ENCODE results near the gene PAX2. TPM values are rescaled to one million over a fixed set of nuclear protein-coding genes. Genes with fewer than 3 reads are reported as not detected.

PAX2 gene
- total RNA-seq, 1 experiment from 2014 or later: not detected

DNA sequence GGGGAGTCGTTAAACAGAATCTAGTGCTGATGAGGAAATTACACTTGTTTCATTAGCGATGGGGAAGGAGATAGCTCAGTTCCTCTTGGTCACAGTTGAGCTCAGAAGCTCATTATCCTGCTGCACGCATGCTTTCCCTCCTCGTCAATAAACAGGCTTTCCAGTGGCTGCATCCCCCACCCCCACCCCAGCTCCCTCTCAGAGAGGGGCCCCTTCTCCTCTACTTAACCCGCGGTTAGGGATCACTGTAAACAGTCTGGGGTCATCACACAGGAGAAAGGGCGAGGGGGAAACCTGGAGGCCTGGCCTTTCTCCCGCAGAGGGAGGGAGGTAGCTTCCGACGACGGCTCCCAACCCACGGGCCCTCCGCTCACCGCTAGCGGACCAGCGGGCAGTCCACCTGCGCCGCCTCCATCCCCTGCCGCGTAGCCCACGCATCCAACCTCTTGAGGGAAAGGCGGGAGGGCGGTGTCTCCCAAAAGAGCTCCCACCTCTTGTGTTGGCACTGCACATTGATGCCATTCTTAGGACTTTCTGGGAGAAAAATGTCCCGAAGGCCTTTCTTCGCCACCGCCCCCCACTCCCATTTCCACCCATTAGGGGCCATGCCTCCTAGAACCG is 80.8 kb downstream of the PAX2 start:
- DNase-seq (ENCODE audit: low read depth in 1 of 2, low spot score in 2 of 2): no peak
- Histone ChIP-seq H3K27ac (no peak overlapping the region), H3K4me1 (replicated peaks) (peaks cover 30% of the 10 kb centered on the region), H3K27me3 (replicated peaks) (peaks cover 94% of the 10 kb centered on the region), H3K9me3 (replicated peaks) (peaks cover 3% of the 10 kb centered on the region; the same call in 1 of the 2 replicates), H3K4me3 (no peak overlapping the region), H3K36me3 (no peaks in the 10 kb centered on the region)

DNA sequence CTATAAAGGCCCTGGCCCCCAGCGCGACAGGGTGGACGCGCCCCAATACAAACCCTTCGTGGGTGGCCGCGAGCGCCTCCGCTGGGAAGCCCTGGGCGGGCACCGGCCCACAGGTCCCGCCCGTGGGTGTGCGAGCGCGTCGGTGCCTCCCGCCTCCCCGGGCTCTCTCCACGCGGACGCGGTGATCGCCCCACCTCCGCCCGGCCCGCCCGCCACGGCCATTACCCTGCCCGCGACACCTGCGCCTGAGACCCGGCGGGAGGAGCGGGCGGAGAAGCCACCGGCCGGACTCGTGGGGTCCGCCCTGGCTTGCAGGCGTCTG is 81.2 kb downstream of the PAX2 start:
- Histone ChIP-seq H3K4me3 (no peak overlapping the region), H3K27ac (no peak overlapping the region)
- DNase-seq (ENCODE audit: low read depth in 1 of 2, low spot score in 2 of 2): no peak

DNA sequence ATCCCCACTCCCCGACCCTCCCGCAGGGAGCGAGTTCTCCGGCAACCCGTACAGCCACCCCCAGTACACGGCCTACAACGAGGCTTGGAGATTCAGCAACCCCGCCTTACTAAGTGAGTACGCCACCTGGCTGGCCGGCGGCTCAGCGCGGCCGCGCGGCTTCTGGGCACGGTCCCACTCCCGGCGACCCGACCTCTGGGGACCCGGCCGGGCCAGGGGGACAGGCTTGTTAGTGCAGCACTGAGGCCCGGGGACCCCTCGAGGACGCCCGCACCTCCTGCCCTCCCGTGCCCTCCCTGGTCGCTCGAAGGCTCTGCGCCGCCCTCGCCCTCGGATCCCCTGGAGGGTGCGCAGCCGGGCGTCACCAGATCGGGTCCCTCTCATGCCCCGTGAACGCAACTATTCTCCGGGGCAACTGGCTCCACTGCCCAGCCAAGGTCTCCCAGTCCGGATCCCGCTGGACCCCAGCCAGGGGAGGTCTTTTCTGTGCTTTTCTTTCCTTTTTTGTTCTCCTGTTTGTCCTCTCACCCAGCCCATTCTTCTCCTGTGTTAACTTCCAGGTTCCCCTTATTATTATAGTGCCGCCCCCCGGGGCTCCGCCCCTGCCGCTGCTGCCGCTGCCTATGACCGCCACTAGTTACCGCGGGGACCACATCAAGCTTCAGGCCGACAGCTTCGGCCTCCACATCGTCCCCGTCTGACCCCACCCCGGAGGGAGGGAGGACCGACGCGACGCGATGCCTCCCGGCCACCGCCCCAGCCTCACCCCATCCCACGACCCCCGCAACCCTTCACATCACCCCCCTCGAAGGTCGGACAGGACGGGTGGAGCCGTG is 81.8 kb downstream of the PAX2 start:
- H3K36me3 ChIP-seq: no peaks in the 10 kb centered on the region
- H3K4me1 ChIP-seq (replicated peaks): peaks cover 30% of the 10 kb centered on the region
- peaks cover 99% of the 10 kb centered on the region for H3K27me3 ChIP-seq (replicated peaks)
- H3K4me3 ChIP-seq: peak overlapping the region; percentile 10; the same call in 1 of the 2 replicates
- DNase-seq (ENCODE audit: low read depth in 1 of 2, low spot score in 2 of 2): peak in 1 of 2 experiments; percentile 15
- H3K27ac ChIP-seq: no peak overlapping the region
- H3K9me3 ChIP-seq (replicated peaks): peaks cover 3% of the 10 kb centered on the region; the same call in 1 of the 2 replicates

More for the DNA sequence above, 81.2 kb downstream of the PAX2 start:
- Histone ChIP-seq H3K4me1 (replicated peaks) (peaks cover 30% of the 10 kb centered on the region), H3K9me3 (replicated peaks) (peaks cover 3% of the 10 kb centered on the region; the same call in 1 of the 2 replicates), H3K36me3 (no peaks in the 10 kb centered on the region), H3K27me3 (replicated peaks) (peaks cover 95% of the 10 kb centered on the region)

DNA sequence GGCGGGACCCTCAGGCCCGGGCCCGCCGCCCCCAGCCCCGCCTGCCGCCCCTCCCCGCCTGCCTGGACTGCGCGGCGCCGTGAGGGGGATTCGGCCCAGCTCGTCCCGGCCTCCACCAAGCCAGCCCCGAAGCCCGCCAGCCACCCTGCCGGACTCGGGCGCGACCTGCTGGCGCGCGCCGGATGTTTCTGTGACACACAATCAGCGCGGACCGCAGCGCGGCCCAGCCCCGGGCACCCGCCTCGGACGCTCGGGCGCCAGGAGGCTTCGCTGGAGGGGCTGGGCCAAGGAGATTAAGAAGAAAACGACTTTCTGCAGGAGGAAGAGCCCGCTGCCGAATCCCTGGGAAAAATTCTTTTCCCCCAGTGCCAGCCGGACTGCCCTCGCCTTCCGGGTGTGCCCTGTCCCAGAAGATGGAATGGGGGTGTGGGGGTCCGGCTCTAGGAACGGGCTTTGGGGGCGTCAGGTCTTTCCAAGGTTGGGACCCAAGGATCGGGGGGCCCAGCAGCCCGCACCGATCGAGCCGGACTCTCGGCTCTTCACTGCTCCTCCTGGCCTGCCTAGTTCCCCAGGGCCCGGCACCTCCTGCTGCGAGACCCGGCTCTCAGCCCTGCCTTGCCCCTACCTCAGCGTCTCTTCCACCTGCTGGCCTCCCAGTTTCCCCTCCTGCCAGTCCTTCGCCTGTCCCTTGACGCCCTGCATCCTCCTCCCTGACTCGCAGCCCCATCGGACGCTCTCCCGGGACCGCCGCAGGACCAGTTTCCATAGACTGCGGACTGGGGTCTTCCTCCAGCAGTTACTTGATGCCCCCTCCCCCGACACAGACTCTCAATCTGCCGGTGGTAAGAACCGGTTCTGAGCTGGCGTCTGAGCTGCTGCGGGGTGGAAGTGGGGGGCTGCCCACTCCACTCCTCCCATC is 82.7 kb downstream of the PAX2 start:
- H3K27ac ChIP-seq: no peak overlapping the region
- peaks cover 99% of the 10 kb centered on the region for H3K27me3 ChIP-seq (replicated peaks)
- DNase-seq (ENCODE audit: low read depth in 1 of 2, low spot score in 2 of 2): peak; percentile 42 to 71
- peak overlapping the region; percentile 10; the same call in 1 of the 2 replicates for H3K4me3 ChIP-seq
- peaks cover 30% of the 10 kb centered on the region for H3K4me1 ChIP-seq (replicated peaks)
- no peaks in the 10 kb centered on the region for H3K36me3 ChIP-seq
- peaks cover 3% of the 10 kb centered on the region; the same call in 1 of the 2 replicates for H3K9me3 ChIP-seq (replicated peaks)

DNA sequence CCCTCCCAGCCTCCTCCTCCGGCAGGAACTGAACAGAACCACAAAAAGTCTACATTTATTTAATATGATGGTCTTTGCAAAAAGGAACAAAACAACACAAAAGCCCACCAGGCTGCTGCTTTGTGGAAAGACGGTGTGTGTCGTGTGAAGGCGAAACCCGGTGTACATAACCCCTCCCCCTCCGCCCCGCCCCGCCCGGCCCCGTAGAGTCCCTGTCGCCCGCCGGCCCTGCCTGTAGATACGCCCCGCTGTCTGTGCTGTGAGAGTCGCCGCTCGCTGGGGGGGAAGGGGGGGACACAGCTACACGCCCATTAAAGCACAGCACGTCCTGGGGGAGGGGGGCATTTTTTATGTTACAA is 83.3 kb downstream of the PAX2 start:
- Histone ChIP-seq H3K27me3 (replicated peaks) (peaks cover 99% of the 10 kb centered on the region), H3K4me3 (peak overlapping the region; percentile 18; the same call in 1 of the 2 replicates), H3K4me1 (replicated peaks) (peaks cover 30% of the 10 kb centered on the region), H3K36me3 (no peaks in the 10 kb centered on the region), H3K27ac (no peak overlapping the region), H3K9me3 (replicated peaks) (peaks cover 3% of the 10 kb centered on the region; the same call in 1 of the 2 replicates)
- no peak for DNase-seq (ENCODE audit: low read depth in 1 of 2, low spot score in 2 of 2)

DNA sequence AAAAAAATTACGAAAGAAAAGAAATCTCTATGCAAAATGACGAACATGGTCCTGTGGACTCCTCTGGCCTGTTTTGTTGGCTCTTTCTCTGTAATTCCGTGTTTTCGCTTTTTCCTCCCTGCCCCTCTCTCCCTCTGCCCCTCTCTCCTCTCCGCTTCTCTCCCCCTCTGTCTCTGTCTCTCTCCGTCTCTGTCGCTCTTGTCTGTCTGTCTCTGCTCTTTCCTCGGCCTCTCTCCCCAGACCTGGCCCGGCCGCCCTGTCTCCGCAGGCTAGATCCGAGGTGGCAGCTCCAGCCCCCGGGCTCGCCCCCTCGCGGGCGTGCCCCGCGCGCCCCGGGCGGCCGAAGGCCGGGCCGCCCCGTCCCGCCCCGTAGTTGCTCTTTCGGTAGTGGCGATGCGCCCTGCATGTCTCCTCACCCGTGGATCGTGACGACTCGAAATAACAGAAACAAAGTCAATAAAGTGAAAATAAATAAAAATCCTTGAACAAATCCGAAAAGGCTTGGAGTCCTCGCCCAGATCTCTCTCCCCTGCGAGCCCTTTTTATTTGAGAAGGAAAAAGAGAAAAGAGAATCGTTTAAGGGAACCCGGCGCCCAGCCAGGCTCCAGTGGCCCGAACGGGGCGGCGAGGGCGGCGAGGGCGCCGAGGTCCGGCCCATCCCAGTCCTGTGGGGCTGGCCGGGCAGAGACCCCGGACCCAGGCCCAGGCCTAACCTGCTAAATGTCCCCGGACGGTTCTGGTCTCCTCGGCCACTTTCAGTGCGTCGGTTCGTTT is 83.9 kb downstream of the PAX2 start:
- Histone ChIP-seq H3K4me1 (replicated peaks) (peaks cover 30% of the 10 kb centered on the region), H3K36me3 (no peaks in the 10 kb centered on the region), H3K4me3 (peak overlapping the region; percentile 18), H3K27ac (no peak overlapping the region), H3K27me3 (replicated peaks) (peaks cover 99% of the 10 kb centered on the region), H3K9me3 (replicated peaks) (peaks cover 3% of the 10 kb centered on the region; the same call in 1 of the 2 replicates)
- peak in 1 of 2 experiments; percentile 13 for DNase-seq (ENCODE audit: low read depth in 1 of 2, low spot score in 2 of 2)

DNA sequence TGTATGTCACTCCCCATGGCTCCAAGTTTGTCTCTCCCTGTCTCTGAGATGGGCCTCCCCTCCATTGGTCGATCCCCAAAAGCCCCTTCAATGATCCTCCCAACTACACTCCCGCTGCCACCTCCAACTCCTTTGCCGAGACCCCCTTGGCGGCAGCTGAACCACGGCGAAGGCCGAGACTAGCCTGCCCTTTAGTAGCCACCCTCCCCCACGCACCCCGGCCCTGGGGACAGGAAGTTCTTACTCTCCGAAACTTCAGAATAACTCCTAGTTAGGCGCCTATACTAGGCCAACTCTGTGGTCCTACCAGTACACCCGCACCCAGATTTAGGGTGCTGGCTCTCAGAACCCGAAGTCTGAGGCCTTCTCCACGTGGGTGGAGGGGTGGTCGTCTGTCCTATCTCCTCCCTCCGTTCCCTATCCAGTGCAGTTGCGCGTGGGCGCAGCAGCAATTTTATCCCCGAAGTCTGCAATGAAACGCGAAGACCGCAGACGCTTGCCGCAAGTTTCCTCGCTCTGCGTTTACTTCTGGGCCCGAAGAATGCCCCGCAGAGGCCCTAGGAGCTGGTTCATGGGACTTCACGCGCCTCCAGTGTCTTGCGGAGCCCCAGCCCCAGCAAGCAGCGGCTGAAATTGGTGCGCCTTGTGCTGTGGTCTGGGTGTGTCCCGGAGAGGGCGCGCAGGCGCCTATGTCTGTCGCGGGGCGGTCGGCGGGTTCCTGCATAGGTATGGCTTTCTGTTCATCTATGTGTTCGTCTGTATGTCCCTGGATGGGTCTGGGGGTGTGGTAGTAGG is 84.7 kb downstream of the PAX2 start:
- Histone ChIP-seq H3K9me3 (replicated peaks) (peaks cover 3% of the 10 kb centered on the region; the same call in 1 of the 2 replicates), H3K27ac (no peak overlapping the region), H3K27me3 (replicated peaks) (peaks cover 95% of the 10 kb centered on the region), H3K4me1 (replicated peaks) (peaks cover 30% of the 10 kb centered on the region), H3K4me3 (no peak overlapping the region), H3K36me3 (no peaks in the 10 kb centered on the region)
- no peak for DNase-seq (ENCODE audit: low read depth in 1 of 2, low spot score in 2 of 2)

DNA sequence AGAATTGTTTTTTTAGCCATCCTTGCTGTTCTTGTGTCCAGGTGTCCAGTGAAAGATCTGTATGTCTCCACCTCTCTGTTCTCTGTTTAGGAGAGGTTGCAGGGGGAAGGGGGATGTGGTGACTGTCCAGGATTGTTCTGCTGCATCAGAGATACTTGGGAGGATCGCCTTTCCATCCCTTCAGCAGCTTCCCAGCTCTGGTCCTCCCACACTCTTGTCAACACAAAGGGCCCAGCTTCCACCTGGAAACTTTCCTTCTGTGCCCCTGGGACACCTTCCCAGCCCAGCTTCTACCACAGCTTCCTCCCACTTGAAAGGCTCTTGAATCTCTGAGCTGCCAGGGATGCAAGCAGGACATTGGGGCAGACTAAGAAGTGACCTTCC is 85.3 kb downstream of the PAX2 start:
- peaks cover 3% of the 10 kb centered on the region; the same call in 1 of the 2 replicates for H3K9me3 ChIP-seq (replicated peaks)
- no peak for DNase-seq (ENCODE audit: low read depth in 1 of 2, low spot score in 2 of 2)
- peaks cover 95% of the 10 kb centered on the region for H3K27me3 ChIP-seq (replicated peaks)
- no peak overlapping the region for H3K27ac ChIP-seq
- no peak overlapping the region for H3K4me3 ChIP-seq
- H3K4me1 ChIP-seq (replicated peaks): peaks cover 30% of the 10 kb centered on the region
- no peaks in the 10 kb centered on the region for H3K36me3 ChIP-seq

DNA sequence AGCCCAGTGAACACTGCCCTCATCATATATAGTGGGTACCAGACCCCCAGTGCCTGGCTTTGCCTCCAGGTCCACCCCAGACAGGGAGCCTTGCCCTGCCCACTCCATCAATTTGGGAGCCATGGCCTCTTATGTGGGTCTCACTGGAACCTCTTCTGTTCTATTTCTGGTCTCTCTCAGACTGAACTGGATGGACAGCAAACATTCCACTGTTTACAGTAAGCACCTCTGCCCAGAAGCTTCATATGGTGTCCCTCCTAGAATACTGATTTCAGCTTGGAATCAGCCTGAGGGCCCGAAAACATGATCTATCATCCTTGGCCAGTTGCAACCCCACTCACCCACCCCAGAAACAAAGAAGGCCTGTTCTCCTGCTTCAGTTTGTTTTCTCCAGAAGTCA is 86.4 kb downstream of the PAX2 start:
- H3K9me3 ChIP-seq (replicated peaks): peaks cover 3% of the 10 kb centered on the region; the same call in 1 of the 2 replicates
- H3K27me3 ChIP-seq (replicated peaks): peaks cover 86% of the 10 kb centered on the region
- H3K36me3 ChIP-seq: no peaks in the 10 kb centered on the region
- H3K4me1 ChIP-seq (replicated peaks): peaks cover 27% of the 10 kb centered on the region
- no peak overlapping the region for H3K27ac ChIP-seq
- no peak for DNase-seq (ENCODE audit: low read depth in 1 of 2, low spot score in 2 of 2)
- H3K4me3 ChIP-seq: no peak overlapping the region

DNA sequence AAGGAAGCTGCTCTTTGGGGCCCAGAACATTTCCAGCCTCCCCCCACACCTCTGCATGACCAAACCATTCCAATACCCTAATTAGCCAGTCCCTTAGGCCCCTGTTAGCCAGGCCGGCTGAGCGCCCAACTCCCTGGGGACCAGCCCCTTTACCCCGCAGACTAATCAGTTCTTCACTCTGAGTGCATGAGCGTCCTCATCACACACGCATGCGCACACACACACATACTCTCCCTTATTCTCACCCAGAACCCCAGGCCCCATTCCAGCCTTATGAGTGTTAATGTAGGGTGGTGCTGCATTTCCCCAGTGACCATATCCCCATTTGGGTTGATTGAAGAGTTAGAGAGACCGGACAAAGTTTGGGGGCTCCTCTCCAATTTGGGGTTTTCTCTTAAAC is 90.4 kb downstream of the PAX2 start:
- Histone ChIP-seq H3K36me3 (no peaks in the 10 kb centered on the region), H3K9me3 (replicated peaks) (no peaks in the 10 kb centered on the region), H3K4me3 (no peak overlapping the region), H3K27me3 (replicated peaks) (peaks cover 63% of the 10 kb centered on the region), H3K4me1 (replicated peaks) (no peaks in the 10 kb centered on the region), H3K27ac (no peak overlapping the region)
- no peak for DNase-seq (ENCODE audit: low read depth in 1 of 2, low spot score in 2 of 2)

DNA sequence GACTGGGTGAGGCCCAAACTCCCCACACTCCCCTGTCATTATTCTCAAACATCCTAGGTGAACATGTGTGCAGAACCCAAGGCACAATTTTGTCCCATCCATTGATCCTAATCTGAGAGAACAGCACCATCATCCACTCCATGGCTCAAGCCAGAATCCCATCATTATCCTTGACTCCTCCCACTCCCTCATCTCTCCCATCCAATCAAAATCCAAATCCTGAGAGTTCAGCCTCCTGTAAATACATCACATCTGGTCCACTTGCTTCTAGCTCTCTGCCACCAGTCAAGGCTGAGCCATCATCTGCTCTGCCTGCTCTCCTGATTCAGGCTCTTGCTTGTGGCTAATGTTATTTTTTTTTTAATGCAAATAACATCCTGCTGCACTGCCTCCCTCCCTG is 91.5 kb downstream of the PAX2 start:
- H3K4me1 ChIP-seq (replicated peaks): no peaks in the 10 kb centered on the region
- H3K4me3 ChIP-seq: no peak overlapping the region
- H3K27ac ChIP-seq: no peak overlapping the region
- no peak for DNase-seq (ENCODE audit: low read depth in 1 of 2, low spot score in 2 of 2)
- no peaks in the 10 kb centered on the region for H3K9me3 ChIP-seq (replicated peaks)
- peaks cover 61% of the 10 kb centered on the region for H3K27me3 ChIP-seq (replicated peaks)
- H3K36me3 ChIP-seq: no peaks in the 10 kb centered on the region

DNA sequence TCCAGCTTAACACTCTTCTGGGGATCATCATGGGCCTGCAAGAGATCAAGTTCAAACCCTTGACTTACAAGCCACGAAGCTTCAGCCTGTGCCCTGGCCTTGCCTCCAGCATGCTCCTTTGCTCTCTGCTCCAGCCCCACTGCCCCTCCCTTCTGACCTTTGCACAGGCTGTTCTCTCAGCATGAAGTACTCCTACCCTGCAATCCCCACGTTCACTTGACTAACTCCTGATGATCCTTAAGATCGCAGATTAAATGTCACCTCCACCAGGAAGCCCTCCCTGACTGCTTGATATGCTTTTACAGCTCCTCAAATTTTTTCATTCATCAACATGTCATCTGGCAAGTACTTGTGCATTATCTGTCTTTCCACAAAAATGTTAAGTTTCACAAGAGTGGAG is 91.9 kb downstream of the PAX2 start:
- peaks cover 57% of the 10 kb centered on the region for H3K27me3 ChIP-seq (replicated peaks)
- no peaks in the 10 kb centered on the region for H3K4me1 ChIP-seq (replicated peaks)
- no peak overlapping the region for H3K4me3 ChIP-seq
- no peak for DNase-seq (ENCODE audit: low read depth in 1 of 2, low spot score in 2 of 2)
- no peaks in the 10 kb centered on the region for H3K9me3 ChIP-seq (replicated peaks)
- H3K27ac ChIP-seq: no peak overlapping the region
- no peaks in the 10 kb centered on the region for H3K36me3 ChIP-seq
